OCI-LY3 (cell line): Measurements from ENCODE around the gene INF2.

Experiments used
- EZH2phosphoT487 ChIP-seq: fragments of 200-600 bp; shearing (Covaris generic); IDR thresholded peaks from 2 replicates; pipeline ENCODE4 v1.6.1; 2018; ENCODE audit warnings: antibody characterized with exemption, mixed run types, low read depth
- TF ChIP-seq, protein P1 (sequence below): fragments of 200-600, 300-600 bp; sonication (generic); IDR thresholded peaks from 2 replicates; pipeline ENCODE4 v1.5.1; 2014; ENCODE audit warnings: antibody characterized with exemption, low read length, low read depth

DNA sequence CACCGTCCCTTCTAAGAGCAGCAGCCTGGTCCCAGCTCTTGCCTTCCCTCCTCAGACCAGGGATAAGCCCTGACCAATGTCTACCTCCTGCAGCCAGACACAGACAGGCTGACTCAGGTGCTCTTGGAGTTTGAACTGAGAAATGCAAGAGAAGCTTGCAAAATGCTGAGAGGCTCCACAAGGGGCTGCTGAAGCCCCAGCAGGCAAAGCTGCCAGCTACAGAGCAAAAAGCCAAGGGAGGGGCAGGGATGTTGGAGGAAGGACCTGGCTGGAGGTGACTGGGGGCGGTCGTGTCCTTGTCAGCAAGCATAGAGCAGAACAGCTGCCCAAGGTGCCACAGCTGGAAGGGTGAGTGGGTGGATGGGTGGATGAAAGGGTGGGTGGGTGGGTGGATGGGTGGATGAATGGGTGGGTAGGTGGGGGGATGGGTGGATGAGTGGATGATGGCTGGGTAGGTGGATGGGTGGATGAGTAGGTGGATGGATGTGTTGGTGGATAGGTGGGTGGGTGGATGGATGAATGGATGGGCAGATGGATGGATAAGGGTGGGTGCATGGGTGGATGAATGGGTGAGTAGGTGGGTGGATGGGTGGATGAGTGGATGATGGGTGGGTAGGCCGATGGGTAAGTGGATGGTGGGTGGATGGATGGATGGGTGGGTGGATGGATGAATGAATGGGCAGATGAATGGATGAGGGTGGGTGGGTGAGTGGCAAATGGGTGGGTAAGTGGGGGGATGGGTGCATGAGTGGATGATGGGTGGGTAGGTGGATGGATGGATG lies 4.0 kb upstream of the INF2 start:
- TF ChIP-seq, protein P1, sequence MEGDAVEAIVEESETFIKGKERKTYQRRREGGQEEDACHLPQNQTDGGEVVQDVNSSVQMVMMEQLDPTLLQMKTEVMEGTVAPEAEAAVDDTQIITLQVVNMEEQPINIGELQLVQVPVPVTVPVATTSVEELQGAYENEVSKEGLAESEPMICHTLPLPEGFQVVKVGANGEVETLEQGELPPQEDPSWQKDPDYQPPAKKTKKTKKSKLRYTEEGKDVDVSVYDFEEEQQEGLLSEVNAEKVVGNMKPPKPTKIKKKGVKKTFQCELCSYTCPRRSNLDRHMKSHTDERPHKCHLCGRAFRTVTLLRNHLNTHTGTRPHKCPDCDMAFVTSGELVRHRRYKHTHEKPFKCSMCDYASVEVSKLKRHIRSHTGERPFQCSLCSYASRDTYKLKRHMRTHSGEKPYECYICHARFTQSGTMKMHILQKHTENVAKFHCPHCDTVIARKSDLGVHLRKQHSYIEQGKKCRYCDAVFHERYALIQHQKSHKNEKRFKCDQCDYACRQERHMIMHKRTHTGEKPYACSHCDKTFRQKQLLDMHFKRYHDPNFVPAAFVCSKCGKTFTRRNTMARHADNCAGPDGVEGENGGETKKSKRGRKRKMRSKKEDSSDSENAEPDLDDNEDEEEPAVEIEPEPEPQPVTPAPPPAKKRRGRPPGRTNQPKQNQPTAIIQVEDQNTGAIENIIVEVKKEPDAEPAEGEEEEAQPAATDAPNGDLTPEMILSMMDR = no peak
- no peak for TF ChIP-seq EZH2phosphoT487
